ENCODE measurements around the gene OCA2.

Gene OCA2

GRCh38 chr15:27747997-27748396 lies 351.1 kb downstream of the OCA2 start:
- TF ChIP-seq POLR2AphosphoS5 (IDR thresholded peaks at IDR 0.05; ENCODE audit: low read depth, low read length) (no peak), SIN3A (IDR thresholded peaks at IDR 0.05; ENCODE audit: borderline replicate concordance, insufficient read depth, low read length) (no peak), FOXP2 (optimal IDR thresholded peaks at IDR 0.05; ENCODE audit: borderline replicate concordance, extremely low read depth, extremely low read length, insufficient read depth) (no peak), TAF1 (IDR thresholded peaks at IDR 0.05; ENCODE audit: borderline replicate concordance, insufficient read depth, low read length) (no peak), REST (IDR thresholded peaks at IDR 0.05; ENCODE audit: insufficient read depth in 1 of 2, low read depth in 2 of 2, low read length in 2 of 2) (no peak)

DNA sequence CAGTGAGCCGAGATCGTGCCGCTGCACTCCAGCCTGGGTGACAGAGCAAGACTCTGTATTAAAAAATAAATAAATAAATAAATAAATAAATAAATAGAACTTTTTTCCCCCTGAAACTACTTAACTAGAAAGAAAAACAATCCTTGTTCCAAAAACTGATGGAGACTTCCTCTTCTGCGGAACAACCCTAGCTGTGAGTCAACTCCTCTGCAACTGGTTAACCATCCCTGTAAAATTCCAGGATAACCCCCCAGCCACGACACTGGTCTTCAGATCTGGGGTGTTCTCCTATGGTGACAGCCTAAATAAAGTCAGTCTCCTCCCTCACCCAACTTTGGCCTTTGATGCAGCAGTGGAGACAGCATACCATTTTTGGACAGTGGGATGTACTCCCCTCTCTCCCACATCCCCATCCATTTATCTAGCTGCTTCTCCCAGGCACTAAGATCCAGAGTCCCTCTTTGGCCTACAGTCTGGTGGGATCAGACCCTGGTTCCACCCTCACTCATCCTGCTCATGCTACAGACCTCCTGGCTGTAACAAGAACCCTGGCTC lies 352.6 kb downstream of the OCA2 start:
- TF ChIP-seq POLR2AphosphoS5 (IDR thresholded peaks at IDR 0.05; ENCODE audit: low read depth, low read length) (no peak), FOXP2 (optimal IDR thresholded peaks at IDR 0.05; ENCODE audit: borderline replicate concordance, extremely low read depth, extremely low read length, insufficient read depth) (no peak), TAF1 (IDR thresholded peaks at IDR 0.05; ENCODE audit: borderline replicate concordance, insufficient read depth, low read length) (no peak), REST (IDR thresholded peaks at IDR 0.05; ENCODE audit: insufficient read depth in 1 of 2, low read depth in 2 of 2, low read length in 2 of 2) (no peak), SIN3A (IDR thresholded peaks at IDR 0.05; ENCODE audit: borderline replicate concordance, insufficient read depth, low read length) (no peak)

- TF ChIP-seq POLR2AphosphoS5 (IDR thresholded peaks at IDR 0.05; ENCODE audit: low read depth, low read length) = no peak
- no peak for TF ChIP-seq REST (IDR thresholded peaks at IDR 0.05; ENCODE audit: insufficient read depth in 1 of 2, low read depth in 2 of 2, low read length in 2 of 2)
These were observed 354.5 kb downstream of the OCA2 start for GRCh38 chr15:27744641-27745040.

- TF ChIP-seq TAF1 (IDR thresholded peaks at IDR 0.05; ENCODE audit: borderline replicate concordance, insufficient read depth, low read length) = no peak
- no peak for TF ChIP-seq POLR2AphosphoS5 (IDR thresholded peaks at IDR 0.05; ENCODE audit: low read depth, low read length)
- TF ChIP-seq FOXP2 (optimal IDR thresholded peaks at IDR 0.05; ENCODE audit: borderline replicate concordance, extremely low read depth, extremely low read length, insufficient read depth) = no peak
- TF ChIP-seq SIN3A (IDR thresholded peaks at IDR 0.05; ENCODE audit: borderline replicate concordance, insufficient read depth, low read length) = no peak
- no peak for TF ChIP-seq REST (IDR thresholded peaks at IDR 0.05; ENCODE audit: insufficient read depth in 1 of 2, low read depth in 2 of 2, low read length in 2 of 2)
These were observed 355.5 kb downstream of the OCA2 start for GRCh38 chr15:27743638-27744037.

All from PFSK-1 (cell line).